HG02759 (cell line): ENCODE data around the gene FOXL1.
"Not testable (repeated sequence)": the region's sequence is repeated elsewhere in the genome, so short reads cannot be mapped to it uniquely, and the experiment has no call there.

Experiments used
- ATAC-seq: cut with Tn5 transposase; IDR thresholded peaks from one replicate; pipeline ENCODE4 v1.9.1; 2021; ENCODE audit warnings: mild to moderate bottlenecking, moderate library complexity; ENCODE audit not compliant: unreplicated experiment

Gene FOXL1

GRCh38 chr16:86579268-86580062 is 1.1 kb downstream of the FOXL1 start:
- ATAC-seq = no peak

DNA sequence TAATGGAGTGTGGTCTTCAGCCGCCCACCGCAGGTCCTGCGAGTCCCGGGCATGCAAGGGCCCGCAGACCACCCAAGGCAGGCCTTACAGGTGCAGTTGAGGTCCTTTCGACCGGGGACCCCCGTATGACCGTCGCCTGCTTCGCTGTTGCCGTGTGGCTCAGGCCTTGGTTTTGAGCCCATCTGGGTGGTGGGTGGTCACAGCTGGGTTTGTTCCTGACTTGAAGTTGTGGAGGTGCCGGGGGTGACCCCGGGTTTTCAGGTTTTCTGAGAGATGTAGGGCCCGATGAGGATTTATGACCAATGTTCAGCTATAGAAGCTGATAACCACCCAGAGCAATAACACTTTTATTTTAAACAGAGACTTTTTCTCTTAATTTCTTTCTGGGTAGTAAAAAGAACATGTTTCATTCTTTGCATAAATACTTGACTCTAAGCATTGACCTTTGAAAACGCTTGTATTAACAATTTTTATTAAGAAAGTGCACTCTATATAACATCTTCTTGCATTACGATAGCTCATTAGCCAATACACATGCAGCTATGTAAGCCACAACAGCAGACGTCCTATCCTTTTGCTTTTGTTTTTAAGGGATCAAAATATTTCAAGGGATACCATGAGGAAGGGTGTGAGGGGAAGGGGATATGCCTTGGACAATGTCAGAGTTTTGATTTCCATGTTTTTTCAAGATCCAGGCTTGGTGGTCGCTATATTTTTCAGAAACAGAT is 1.9 kb downstream of the FOXL1 start:
- ATAC-seq = no peak

DNA sequence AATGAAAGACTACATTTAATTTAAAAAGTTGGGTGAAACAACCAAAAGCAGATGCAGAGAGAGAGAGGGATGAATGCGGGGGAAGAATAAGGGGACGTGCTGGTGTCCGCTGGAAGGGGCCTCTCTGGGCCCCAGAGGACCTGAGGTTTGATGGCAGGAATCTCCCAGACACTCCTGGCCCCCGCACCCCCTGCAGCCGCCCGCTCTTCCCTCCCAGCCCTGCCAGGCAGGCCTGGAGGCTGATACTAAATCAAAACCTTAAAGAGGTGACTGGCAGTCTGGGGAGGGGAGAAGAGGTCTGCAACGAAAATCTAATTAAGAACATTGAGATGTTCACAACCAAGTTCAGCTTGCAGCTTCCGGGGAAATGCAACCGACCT is 2.4 kb downstream of the FOXL1 start:
- no peak for ATAC-seq

- no peak for ATAC-seq
Observed at GRCh38 chr16:86581458-86581857, 3.1 kb downstream of the FOXL1 start.

DNA sequence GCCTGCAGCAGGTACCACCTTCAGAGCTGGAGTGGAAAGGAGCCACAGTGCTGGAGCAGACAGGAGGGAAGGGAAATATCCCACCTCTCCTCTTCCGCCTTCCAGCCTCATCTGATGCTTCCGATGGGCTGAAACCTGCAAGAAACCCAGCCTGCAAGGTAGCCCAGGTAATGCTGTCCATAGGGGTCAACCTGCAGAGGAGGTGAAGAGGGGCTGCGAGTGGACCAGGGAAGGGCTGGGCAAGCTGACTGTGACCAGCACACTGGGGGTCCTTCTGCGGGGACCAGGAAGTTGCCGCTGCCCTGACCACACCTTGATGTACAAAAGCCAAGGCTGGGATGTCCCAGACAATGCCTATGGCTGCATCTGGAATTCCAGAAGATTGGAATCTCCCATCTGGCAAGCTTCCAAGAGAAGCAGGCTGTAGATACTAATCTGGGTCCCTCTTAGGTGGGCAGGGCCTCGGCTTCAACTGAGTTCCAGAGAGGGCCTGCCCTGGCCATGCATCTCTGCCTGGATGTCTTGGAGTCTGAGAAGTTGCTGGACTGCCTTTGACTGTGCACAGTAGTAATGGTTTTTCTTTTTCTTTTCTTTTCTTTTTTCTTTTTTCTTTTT is 5.8 kb downstream of the FOXL1 start:
- no peak for ATAC-seq

DNA sequence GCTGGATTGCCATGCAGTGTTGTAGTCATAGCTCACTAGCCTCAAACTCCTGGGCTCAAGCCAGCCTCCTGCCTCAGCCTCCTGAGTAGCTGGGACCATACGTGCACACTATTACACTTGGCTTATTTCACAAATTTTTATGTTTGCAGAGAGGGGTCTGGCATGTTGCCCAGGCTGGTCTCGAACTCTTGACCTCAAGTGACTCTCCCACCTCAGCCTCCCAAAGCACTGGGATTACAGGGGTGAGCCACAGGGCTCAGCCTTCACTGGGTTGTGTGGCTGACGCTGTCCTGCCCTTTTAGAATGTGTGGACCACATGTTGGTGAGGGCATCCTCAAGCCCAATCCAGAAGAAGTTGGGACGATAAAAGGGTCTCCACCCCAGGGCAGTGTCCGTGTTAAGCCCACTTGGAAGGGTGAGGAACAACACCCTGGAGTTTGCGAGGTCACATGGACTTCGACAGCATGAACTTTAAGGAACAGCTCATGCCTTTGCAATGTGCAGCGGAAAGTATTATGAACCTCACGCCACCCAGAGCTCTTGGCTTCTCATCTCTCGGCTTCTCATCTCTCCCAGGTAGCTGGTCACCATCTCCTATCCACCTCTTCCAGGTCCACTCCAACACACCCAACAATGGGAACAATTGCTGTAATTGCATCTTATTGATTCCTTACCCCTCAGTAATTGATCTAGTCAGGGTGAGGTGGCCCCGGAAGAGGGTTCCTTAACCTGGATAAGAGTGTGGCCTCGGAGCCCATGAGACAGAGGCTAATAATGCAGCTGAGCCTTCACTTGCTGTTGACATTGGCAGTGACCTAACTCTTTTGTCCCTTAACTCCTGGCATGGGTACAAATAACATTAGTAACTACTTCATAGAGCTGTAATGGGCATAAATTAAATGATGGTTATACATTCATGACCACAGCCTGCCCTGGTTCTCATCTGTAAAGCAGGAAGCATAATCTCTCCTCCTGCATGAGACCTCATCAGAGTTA is 6.7 kb downstream of the FOXL1 start:
- ATAC-seq = no peak

DNA sequence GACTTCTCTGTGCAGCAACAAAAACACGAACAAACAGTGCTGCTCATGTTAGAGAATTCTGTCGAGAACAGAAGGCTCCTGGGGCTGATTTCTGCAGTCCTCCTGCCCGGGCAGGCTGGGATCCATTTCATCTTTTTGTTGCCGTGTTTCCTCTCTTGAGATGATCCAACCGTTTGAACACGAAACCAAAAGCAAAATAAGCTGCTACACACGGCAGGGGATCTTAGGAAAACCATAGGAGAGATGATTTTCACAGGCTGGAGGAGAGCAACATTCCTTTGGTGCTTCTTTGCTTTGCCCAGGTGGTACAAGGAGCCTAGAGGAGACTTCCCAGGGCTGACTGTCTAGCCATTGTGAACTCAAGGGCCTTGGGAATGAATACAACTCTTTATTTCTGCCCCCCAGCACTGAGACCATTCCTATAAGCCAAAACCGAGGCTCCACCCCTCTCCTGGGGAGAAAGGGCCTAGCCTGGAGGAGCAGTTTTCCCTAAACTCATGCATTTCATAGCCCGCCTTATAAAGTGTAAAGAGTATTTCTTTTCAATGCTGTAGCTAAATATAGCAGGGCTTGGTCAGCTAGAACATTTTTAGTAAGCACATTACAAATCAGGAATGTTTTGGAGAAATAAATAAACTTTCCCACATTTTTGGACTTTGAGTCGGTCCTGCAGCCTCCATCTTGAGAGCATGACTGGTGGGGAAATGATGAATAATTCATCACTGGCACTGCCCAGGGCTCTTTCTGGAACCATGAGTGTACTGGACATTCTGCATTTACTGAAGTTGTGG is 7.7 kb downstream of the FOXL1 start:
- ATAC-seq = no peak

DNA sequence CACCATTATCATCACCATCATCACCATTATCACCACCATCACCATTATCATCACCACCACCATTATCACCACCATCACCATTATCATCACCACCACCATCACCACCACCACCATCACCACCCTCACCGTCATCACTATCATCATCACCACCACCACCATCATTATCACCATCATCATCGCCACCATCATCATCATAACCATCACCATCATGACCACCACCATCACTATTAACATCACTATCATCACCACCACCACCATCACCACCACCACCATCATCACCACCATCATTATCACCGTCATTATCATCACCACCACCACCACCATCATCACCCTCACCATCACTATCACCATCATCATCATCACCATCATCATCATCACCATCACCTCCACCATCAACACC is 9.1 kb downstream of the FOXL1 start:
- ATAC-seq = no peak

GRCh38 chr16:86587955-86588354 is 9.6 kb downstream of the FOXL1 start:
- not testable (repeated sequence) for ATAC-seq

- ATAC-seq = no peak
Observed at GRCh38 chr16:86590501-86591144, 12.3 kb downstream of the FOXL1 start.

- no peak for ATAC-seq
Observed at GRCh38 chr16:86591270-86591669, 12.9 kb downstream of the FOXL1 start.

DNA sequence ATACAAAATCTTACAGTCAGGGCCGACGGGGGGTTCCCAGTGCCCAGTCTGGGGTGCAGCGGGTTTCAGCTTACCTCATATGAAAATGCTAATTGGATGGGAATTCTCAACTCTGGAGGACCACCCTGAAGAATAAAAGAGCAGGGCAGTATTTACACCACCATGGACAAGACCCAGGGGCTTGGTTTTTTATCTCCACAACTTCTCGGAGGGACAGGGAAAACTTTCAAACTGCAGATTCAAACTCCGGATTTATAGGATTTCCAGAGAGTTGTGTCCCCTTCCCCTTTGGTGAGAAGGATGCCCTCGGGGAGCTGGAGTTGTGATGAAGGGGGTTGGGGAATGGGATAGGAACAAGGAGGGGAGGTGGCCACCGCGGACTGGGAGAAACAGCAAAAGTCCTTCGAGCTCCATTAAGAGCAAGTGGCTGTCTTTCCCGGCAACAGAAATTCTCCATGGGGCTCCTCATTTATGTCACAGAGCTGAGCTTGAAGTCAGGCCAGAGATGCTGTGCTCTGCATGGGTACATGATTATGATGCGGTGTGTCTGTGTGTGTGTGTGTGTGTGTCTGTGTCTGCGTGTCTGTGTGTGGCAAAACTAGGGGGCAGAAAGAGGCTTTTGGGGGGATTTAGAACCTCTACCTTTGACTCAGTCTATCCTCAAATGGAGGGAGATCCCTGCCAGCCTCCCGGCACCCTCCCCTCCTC is 15.7 kb downstream of the FOXL1 start:
- no peak for ATAC-seq

DNA sequence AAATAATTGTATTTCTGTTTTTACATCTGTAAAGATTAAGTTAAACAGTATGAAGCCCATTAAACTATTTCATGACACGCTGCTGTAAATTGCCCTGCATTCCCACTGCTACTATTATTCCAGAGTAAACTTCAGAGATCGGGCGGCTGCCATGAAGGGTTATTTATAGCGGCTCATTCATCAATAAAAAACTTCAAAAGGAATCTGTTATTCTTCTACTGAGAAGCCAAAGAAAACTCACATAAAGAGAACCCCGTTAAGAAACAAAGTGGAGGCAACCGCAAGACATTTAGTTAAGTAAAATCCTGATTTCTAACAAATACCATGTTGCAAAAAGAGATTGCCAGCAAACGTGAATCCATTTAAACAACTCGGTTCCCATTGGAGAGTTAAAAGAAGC is 16.4 kb downstream of the FOXL1 start:
- ATAC-seq = no peak

- ATAC-seq = no peak
Observed at GRCh38 chr16:86595983-86596605, 17.7 kb downstream of the FOXL1 start.

DNA sequence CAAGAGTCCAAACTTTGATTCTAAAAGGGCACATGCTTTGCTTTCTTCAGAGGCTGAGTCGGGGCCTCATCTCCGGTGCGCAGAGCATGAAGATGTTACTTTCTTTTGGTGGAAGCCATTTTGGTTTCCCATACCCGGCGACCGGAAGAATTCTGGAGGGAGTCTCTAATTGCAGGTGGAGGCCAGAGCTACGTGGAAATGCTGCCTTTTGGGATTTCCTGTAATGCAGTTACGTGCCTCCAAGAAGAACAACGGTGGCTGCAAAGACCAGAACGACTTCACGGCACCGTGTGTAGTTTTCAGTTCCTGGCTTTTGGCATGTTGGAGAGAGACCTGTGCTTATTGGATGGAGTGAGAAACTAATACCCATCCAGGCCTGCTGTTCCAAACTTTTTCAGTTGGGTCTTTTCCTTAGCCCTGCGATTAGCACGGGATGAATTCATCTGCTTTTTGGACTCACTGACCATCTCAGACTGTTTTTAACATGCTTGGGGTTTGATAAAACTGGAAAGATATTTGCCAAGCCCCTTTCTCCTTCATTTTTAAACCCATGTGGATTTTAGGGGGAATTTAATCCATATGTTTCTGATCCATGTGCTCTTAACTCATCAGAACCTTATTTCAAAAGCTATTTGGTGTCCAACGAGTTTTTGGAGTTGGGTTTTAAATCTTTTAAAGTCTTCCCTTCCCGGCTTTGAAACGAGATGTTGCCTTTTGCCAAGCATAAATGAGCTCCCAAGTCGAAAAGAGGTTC is 19.0 kb downstream of the FOXL1 start:
- no peak for ATAC-seq

- no peak for ATAC-seq
Observed at GRCh38 chr16:86597880-86598606, 19.7 kb downstream of the FOXL1 start.
